22Rv1 (cell line): ENCODE measurements around the gene FGF11.

Source experiments
- H3K27ac ChIP-seq: fragments of 450-650 bp; 2 replicates; pipeline ENCODE4 v1.5.1; 2017
- ZFX ChIP-seq: fragments of 450-650 bp; IDR thresholded peaks from 2 replicates; pipeline ENCODE4 v1.6.1; 2017; ENCODE audit warnings: antibody characterized with exemption, borderline replicate concordance
- TF ChIP-seq, protein P1 (sequence below): fragments of 450-650 bp; IDR thresholded peaks from 2 replicates; pipeline ENCODE4 v1.5.1; 2017; ENCODE audit warnings: mild to moderate bottlenecking

Gene FGF11

GRCh38 chr17:7445619-7445968, 6.3 kb downstream of the FGF11 start:
- TF ChIP-seq, protein P1, sequence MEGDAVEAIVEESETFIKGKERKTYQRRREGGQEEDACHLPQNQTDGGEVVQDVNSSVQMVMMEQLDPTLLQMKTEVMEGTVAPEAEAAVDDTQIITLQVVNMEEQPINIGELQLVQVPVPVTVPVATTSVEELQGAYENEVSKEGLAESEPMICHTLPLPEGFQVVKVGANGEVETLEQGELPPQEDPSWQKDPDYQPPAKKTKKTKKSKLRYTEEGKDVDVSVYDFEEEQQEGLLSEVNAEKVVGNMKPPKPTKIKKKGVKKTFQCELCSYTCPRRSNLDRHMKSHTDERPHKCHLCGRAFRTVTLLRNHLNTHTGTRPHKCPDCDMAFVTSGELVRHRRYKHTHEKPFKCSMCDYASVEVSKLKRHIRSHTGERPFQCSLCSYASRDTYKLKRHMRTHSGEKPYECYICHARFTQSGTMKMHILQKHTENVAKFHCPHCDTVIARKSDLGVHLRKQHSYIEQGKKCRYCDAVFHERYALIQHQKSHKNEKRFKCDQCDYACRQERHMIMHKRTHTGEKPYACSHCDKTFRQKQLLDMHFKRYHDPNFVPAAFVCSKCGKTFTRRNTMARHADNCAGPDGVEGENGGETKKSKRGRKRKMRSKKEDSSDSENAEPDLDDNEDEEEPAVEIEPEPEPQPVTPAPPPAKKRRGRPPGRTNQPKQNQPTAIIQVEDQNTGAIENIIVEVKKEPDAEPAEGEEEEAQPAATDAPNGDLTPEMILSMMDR, result no peak
- no peak for TF ChIP-seq ZFX
- peak overlapping the region; percentile 82 for H3K27ac ChIP-seq

GRCh38 chr17:7448461-7448860, 9.1 kb downstream of the FGF11 start:
- H3K27ac ChIP-seq, result no peak overlapping the region
- TF ChIP-seq, protein P1, result no peak
- no peak for TF ChIP-seq ZFX

DNA sequence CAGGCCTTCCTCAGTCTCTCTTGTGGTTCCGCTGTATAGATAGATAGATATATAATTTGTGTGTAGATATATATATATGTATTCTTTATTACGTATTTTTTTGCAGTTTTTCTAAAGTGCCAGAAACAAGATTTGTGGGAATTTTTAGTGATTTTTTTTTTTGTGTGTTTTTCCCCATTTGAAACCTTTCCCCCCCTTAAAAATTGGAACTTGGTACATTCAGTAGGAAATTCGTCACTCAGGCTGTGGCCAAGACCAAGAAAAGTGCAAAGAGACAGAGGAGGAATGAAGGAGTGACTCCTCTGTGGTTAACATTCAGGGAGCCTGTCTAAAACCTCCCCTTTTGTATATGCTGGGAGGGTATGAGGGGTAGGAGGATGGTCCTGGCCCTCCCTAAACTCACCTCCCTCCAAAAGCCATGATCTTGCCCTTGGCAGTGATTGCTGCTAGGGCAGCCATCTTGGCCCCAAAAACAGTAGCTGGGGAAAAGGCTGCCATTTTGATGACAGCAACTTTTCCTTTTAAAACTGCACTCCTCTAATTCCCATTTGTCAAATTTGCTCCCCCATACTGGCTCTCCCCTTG, 20.7 kb downstream of the FGF11 start:
- TF ChIP-seq ZFX, result no peak
- TF ChIP-seq, protein P1, result no peak
- H3K27ac ChIP-seq, result 0 out of 2 replicates have a peak overlapping the region, but pooled peaks have one; percentile 13

GRCh38 chr17:7460850-7461660, 21.7 kb downstream of the FGF11 start:
- no peak overlapping the region for H3K27ac ChIP-seq
- TF ChIP-seq, protein P1, result no peak
- TF ChIP-seq ZFX, result no peak

GRCh38 chr17:7462474-7463371, 23.4 kb downstream of the FGF11 start:
- no peak for TF ChIP-seq ZFX
- TF ChIP-seq, protein P1, result no peak

DNA sequence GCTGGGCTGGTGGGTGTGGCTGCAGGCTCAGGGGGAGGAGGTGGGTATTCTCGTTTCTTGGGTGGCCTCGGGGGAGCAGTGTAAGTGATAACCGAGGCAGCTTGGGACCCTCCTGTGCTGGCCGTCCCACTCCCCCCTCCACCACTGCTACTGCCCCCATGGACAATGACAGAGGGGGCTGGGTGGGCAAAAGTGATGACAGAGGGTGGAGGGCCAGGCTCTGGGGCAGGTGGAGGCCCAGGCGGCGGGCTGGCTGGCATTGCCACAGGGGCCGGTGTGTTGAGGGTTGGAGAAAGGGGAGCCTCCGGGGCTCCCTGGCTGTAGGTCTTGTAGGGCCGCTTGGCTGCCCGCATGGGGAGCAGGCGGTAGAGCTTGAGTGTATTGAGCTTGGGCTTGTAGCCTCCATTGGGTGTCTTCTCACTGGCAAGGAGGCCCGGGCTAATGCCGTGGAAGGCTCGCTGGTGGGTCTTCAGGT, 24.1 kb downstream of the FGF11 start:
- TF ChIP-seq, protein P1, result no peak
- no peak for TF ChIP-seq ZFX

More at GRCh38 chr17:7462474-7463371, 23.4 kb downstream of the FGF11 start:
- H3K27ac ChIP-seq, result no peak overlapping the region

More for the DNA sequence above, 24.1 kb downstream of the FGF11 start:
- no peak overlapping the region for H3K27ac ChIP-seq
